ENCODE results near the gene CCDC192.

GRCh38 chr5:127741412-127741811 is 38.2 kb downstream of the CCDC192 start:
- no peak for TF ChIP-seq EZH2phosphoT487 (conservative IDR thresholded peaks at IDR 0.05; ENCODE audit: low read length)
- no peak for TF ChIP-seq CTCF (IDR thresholded peaks at IDR 0.05; ENCODE audit: insufficient read depth, low read length, poor library complexity, severe bottlenecking)

Data from SU-DHL-6 (cell line).